UCSD-AML1 (cell line): ENCODE measurements around the gene ABL2.
"Not testable (repeated sequence)": the region's sequence is repeated elsewhere in the genome, so short reads cannot be mapped to it uniquely, and the experiment has no call there.

ENCODE experiments used
- DNase-seq: peaks from one replicate; lab custom pipeline; 2025; ENCODE audit not compliant: unreplicated experiment; lab: John Stamatoyannopoulos, UW

Gene ABL2

DNA sequence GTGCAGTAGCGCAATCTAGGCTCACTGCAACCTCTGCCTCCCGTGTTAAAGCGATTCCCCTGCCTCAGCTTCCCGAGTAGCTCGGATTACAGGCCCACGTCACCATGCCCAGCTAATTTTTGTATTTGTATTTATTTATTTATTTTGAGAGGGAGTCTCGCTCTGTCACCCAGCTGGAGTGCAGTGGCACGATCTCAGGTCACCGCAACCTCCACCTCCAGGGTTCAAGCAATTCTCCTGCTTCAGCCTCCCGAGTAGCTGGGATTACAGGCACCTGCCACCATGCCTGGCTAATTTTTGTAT lies 59.1 kb downstream of the ABL2 start:
- DNase-seq = not testable (repeated sequence)

DNA sequence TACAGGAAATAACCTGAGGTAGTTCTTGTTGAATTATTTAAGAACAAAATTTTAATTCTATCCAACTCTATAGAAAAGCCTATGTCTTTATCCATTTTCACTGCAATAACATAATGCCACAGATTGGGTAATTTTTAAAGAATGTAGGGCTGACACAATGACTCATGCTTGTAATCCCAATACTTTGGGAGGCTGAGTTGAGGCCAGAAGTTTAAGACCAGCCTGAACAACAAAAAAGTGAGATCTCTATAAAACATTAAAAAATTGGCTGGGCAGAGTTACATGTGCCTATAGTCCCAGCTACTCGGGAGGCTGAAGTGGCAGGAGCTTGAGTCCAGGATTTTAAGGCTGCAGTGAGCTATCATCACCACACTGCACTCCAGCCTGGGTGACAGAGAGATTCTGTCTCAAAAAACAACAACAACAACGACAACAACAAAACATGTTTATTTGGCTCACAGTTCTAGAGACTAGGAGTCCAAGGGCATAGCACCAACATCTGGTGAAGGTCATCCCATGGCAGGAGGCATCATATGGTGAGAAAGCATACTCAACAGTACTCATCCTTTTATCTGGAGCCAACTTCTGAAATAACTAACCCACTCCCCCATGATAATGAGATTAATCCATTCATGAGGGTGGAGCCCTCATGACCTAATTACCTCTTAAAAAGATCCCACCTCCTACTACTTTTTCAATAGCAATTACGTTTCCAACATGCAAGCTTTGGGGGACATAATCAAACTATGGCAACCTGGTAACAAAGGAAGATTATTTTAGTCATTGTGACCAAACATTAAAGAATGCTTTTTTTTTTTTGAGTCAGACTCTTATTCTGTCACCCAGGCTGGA lies 59.6 kb downstream of the ABL2 start:
- no peak for DNase-seq

DNA sequence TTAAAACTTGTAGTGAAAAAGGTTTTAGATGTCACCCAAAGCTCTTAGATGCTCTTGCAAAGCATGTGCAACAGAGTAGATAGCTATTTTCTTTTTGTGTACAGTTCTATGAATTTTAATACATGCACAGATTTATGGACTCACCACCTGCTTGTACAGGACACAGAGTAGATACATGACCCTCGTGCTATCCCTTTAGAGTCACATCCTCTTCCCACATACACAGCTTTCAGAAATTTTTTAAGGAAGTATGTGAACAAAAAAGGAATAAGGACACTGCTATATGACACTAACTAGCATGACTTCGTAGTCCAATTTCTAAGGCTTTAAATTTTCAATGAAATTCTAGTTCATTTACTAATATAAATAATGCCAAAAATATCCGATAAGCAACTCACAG lies 60.9 kb downstream of the ABL2 start:
- no peak for DNase-seq

DNA sequence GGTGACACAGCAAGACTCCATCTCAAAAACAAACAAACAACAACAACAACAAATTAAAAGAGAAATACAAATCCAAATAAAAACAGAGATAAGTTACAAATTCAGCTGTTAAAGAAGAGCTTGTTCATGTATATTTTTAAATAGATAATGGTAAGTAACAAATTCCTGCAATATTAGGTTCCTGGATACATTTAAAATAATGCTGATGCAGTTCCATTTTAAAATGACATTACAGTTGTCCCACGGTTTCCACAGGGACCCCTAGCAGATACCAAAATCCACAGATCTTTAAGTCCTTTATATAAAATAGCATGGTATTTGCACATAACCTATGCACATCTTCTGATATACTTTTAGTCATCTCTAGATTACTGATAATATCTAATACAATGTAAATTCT lies 61.5 kb downstream of the ABL2 start:
- no peak for DNase-seq

DNA sequence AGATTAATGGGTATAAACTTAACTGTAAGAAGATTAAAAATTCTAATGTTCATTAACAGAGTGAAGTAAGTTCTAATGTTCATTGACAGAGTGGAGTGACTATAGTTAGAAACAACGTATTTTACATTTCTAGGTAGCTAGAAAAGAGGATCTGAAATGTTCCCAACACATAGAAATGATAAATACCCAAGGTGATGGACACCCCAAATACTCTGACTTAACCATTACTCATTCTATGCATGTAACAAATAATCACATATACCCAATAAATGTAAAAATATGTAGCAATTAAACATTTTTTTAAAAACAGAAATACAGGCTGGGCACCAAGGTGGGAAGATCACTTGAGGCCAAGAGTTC lies 62.1 kb downstream of the ABL2 start:
- DNase-seq = no peak

DNA sequence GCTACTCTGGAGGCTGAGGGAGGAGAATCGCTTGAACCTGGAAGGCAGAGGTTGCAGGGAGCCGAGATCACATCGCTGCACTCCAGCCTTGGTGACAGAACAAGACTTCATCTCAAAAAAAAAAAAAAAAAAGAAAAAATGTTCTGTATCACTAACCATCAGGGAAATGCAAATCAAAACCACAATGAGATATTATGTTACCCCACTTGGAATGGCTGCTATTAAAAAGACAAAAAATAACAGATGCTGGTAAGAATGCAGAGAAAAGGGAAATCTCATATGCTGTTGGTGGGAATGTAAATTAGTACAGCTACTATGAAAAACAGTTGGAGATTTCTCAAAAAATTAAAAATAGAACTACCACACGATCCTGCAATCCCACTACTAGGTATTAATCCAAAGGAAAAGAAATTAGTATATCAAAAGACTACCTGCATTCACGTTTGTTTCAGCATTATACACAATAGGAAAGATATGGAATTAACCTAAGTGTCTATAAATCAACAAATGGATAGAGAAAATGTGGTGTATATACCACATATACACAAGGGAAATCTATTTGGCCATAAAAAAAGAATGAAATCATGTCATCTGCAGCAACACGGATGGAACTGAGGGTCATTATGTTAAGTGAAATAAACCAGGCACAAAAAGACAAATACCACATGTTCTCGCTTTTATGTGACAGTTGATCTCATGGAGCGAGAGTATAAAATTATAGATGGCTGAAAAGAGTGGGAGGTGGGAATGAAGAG lies 62.6 kb downstream of the ABL2 start:
- no peak for DNase-seq

DNA sequence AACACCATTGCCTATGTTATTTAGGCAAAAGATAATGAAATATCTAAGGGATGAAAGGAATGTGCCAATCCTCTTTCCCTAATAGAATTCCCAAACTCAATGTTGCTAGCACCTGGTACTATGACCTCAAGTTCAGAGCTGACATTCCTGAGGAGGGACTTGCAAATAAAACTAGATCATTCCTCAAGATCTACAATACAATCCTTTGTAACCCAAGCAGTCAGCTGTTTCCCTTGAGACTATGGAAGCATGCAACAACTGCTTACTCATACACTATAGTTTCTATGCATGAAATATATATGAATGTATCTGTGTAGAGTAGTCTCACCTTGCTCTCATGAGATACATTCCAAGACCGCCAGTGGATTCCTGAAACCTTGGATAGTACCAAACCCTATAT lies 65.0 kb downstream of the ABL2 start:
- DNase-seq = no peak

DNA sequence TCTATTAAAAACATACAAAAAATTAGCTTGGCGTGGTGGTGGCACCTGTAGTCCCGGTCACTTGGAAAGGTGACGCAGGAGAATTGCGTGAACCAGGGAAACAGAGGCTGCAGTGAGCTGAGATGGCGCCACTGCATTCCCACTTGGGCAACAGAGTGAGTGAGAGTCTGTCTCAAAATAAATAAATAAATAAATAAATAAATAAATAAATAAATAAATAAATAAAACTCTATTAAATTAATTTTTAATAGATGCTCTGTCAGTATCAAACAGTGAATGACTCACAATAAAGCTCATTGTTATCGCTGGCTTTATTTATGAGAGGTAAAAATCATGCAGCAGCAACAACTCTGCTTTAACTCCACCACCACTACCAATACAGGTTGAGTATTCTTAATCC lies 72.8 kb downstream of the ABL2 start:
- no peak for DNase-seq

DNA sequence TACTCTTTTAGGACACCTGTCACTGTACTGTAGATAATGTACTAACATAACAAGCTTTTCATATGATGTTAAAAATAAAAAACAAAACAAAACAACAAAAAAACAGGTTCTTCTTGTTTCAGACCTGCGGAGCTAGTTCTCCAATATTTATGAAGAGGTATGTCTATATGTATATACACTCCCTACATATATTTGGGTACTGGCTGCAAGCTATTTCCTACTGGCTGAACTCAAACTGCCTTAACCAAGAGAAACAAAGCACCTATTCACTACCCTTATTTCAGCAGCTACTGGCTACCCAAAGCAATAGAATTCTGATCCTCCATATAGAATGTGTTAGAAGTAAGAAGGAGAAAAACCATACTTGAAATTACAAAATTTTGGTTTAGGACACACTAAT lies 73.5 kb downstream of the ABL2 start:
- no peak for DNase-seq

DNA sequence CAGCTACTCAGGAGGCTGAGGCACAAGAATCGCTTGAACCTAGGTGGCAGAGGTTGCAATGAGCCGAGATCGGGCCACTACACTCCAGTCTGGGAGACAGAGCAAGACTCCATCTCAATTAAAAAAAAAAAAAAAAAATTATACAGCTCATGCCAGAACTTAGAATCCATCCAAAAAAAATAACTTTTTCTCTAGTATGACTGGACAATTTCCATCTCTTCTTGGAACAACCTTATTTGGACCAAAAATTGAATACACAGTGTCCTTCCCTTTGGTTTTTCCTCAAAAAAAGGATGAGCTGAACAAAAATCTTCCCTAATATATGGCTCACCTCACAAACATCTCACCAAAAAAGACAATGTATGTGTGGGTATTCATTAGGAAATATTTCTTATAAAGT lies 73.9 kb downstream of the ABL2 start:
- DNase-seq = no peak

DNA sequence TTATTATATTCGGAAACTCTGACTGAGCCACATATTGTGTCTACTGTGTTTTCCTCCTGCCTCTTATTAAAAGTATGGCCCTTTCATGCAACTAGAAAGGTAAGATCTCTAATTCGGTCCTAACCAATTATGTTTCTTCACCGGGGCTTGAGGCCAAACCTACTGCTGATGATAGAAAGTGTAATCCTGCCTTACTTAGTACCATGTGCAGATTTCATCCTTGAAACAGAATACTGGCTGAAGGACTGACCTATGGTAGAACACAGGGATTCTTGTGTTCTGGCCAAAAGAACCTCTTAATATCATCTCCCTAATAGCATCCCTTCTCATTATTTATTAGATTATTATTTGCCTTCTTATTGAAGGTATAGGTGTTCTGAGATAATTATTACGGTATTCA lies 75.0 kb downstream of the ABL2 start:
- DNase-seq = no peak

DNA sequence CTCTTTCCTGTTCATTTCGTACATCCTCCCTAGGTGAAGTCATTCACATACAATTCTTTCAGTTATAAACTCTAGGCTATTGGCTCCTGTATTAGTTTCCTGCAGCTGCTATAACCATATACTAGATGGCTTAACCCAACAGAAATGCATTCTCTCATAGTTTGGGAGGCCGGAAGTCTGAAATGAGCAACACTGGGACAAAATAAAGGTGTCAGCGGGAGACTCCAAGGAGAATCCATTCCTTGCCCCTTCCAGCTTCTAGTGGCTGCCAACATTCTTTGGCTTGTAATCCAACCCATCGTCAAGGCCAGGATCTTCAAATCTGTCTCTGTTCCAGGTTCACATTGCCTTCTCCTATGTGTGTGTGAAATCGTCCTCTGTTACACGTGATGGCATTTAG lies 76.3 kb downstream of the ABL2 start:
- no peak for DNase-seq

DNA sequence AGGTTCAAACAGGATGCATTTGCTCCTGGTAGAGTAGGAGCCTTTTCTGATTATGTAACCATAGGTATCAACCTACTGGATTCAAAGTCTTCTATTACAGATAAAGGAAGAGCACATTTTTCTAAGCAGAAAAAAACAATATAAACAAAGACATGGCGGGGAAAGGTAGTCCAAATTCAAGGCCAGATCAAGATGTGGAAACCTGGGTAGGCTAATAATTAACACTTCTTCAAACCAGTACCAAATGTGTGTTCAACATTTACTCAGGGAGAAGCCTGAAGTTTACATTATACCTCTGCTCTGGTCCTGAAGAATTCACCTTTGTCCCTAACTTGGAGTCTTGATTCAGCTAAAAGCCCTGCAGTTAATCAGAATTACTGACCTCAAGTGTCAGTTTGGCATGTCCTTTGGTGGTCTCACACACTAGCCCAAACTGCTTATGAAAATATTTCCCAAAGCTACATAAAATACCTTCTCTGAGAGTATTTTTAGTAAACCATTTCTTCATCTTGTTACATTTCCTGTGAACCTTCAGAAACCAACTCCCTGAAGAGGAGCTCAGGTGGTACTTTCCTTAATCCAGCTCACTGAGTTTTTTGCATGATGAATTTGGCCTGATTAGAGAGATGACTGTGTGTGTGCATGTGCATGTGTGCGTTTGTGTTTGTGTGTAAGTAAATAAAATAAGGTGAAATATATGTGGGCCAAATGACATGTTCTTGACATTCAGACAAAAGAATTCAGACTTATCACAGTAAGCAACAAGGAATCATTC lies 77.4 kb downstream of the ABL2 start:
- no peak for DNase-seq

DNA sequence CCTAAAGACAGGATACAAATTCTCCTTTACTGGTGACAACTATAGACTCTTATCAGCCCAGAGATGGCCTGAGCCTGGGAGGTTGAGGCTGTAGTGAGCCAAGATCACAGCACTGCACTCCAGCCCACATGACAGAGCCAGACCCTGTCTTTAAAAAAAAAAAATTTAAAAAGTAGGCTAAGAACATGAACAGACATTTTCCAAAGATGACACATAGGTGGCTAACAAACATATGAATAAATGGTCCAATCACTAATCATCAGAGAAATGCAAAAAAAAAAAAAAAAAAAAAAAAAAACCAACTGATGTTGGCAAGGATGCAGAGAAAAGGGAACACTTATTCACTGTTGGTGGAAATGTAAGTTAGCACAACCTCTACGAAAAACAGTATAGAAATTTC lies 82.6 kb downstream of the ABL2 start:
- no peak for DNase-seq

DNA sequence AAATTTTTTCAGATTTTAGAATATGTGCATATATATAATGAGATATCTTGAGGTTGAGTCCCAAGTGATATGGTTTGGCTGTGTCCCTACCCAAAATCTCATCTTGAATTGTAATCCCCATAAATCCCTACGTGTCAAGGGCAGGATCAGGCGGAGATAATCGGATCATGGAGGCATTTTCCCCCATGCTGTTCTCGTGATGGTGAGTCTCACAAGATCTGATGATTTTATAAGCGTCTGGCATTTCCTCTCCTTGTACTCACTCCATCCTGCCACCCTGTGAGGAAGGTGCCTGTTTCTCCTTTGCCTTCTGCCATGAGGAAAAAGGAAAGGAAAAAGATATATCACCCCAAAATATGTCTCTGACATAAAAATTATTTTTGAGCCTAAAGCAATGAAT lies 83.0 kb downstream of the ABL2 start:
- no peak for DNase-seq

DNA sequence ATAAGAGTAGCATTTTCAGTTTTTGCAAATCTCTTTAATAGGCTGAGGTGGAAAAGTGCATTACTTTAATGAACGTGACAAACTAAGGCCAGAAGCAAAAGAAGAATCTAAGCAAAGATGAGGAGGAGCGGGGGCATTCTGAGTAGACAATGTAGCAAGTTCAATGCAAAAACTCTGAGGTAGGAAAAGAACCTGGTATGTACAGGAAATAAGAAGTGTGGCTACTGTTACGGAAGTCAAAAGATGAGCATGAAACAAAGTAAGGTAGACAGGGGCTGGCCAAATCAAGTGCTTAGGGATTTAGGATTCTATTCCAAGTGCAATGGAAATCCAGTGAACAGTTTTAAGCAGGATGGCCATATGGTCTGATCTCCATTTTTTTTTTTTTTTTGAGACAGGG lies 84.0 kb downstream of the ABL2 start:
- no peak for DNase-seq

DNA sequence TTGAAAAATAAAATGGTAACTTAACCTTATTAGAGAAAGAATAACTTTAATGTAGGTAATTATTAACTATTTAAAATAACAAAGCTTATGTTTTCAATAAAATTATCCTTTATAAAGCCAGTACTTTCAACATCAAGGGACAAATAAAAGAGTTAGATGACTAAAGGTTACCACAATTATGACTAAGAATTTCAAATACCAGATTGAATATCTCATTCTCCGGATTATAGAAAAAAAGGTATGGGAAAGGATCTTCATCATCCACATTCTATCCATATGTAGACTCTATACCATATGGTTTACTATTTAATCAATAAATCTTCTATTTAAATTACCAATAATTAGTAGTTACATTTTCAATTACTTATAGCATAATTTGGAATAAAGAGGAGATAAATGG lies 84.9 kb downstream of the ABL2 start:
- DNase-seq = no peak

DNA sequence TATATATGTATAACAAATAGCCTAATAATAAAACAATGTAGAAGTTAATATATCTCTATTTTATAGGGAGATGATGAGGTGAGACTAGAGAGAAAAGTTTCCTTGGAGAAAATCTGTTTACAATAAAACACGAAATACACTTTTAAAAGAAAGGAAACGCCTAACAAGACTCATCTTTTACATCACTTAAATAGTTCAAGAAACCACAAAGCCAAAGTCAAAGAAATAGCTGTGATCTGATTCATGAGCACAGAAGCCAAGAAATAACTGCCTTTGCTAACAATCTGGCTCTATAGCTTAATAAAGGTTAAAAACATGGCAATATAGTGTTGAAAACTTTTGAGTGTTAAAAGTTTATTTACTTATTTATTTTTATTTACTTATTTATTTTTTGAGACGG lies 86.2 kb downstream of the ABL2 start:
- DNase-seq = no peak

DNA sequence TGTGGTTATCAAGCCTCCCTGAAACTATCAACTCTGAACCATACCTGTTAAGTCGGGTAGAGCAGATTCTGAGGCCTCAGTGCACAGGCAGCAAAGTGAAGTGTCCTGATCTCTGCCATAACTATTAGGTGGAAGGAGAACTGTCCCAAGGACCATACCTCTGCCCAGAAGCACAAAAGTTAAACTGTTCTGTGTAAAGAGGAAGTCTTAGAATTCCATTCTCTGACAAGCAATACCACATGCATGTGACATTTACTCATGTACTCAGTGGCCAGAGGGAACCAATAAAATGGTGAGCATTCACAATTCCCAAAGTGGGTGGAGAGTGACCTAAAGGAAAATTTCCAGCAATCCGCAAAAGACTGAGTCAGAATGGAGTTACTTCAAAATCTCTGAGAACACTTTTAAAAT lies 86.6 kb downstream of the ABL2 start:
- no peak for DNase-seq

DNA sequence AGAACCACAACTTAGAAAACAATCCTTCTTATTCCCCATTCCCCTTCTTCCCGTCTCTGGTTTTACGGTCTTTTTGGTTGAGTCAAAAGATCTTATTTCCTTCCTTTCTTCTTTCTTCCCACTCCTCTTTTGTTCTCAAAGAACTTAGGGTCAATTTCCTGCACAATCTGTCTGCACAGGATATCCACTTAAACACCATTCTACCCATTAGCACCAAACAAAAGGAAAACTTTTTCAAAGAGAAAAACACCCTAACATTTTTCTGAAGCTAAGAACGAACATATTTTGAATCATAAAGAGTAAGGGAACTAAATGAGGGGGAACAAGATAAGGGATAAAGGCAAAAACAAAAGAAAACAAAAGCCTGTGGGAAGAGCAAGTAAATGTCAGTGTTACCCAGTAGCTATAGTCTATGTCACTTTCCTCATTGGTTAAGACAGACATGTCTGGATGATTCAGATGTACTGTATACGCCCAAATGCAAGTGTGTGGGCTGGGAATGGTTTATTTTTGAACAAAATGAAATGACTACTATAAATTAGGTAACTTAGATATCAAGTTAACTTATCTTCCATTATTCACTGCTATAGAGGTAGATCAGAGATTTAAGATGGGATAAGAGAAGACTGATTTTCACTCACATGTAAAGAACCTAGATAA lies 87.8 kb downstream of the ABL2 start:
- no peak for DNase-seq

DNA sequence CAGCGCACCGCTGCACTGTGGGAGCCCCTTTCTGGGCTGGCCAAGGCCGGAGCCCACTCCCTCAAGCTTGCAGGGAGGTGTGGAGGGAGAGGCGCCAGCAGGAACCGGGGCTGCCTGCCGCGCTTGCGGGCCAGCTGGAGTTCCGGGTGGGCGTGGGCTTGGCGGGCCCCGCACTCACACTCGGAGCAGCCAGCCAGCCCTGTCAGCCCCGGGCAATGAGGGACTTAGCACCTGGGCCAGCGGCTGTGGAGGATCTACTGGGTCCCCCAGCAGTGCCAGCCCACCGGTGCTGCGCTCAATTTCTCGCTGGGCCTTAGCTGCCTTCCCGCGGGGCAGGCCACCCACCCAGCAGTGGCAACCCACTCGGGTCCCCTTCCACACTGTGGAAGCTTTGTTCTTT lies 90.7 kb downstream of the ABL2 start:
- not testable (repeated sequence) for DNase-seq
